Measurements from ENCODE around the gene SOCS3. TPM values are rescaled to one million over a fixed set of nuclear protein-coding genes. Genes with fewer than 3 reads are reported as not detected.
A peak's percentile ranks its signal among the peaks of the same experiment; 100 is the strongest.

SOCS3 gene
- polyA plus RNA-seq, 2 of the 4 experiments (the other 2 are of a cell fraction), result 13.5 to 14.7 TPM

DNA sequence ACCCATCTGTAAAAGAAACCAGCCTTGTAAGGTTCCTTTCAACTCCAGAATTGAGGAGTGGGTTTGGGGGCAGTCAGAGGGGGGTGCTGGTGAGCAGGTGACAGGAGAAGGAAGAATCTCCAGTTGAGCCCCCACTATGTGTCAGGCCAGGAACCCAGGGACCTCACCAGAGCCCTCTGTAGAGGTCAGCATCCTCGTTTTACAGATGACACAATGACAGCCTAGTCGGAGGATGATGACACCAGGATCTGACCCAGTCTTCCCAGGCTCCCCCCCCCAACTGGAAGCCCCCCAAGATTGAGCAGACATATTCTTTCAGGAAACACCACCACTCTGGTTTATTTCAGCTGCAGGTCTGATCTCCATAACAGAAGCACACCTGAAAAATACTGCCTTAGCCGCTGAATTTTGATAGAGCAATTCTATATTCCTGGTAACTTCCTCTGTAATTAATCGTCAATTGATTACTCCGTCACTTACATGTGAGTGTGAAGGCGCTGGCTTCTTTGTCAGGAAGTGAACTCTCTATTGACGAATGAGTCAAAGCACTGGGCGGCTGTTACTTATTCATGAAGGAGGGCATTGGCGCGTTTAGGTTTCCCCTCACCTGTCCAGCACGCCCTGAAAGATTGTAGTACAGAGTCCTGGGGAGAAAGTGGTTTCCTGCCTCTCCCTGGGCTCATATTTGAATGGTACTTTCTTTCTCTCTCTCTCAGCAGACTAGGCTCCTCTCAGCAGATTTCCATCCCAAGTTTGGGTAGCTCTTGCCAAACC is 21.2 kb downstream of the SOCS3 start:
- Histone ChIP-seq H3K9me3 (no peaks in the 10 kb centered on the region), H3K4me1 (peaks cover 93% of the 10 kb centered on the region), H3K4me2 (peak overlapping the region; percentile 72; the same call in 1 of the 3 replicates), H3K4me3 (no peak overlapping the region), H3K27ac (peak overlapping the region; percentile 76 to 97; a peak in 5 of 6 replicates)
- FAIRE-seq (no peak), DNase-seq (ENCODE audit: low read depth in 1 of 2, low spot score in 1 of 2) (no peak), ATAC-seq (no peak)
- CTCF ChIA-PET, result interaction anchor here (0.7 to 4.9 kb wide), 11 partner anchors 10 to 87 kb away, joined by 3 to 49 read pairs (median 5); no protein-coding TSS in a partner anchor
- POLR2A ChIA-PET, result interaction anchor here (4.9 kb wide), 2 partner anchors 20 to 23 kb away, joined by 15 to 25 read pairs; partner anchors contain the start of gene SOCS3
- TF ChIP-seq, protein P1, sequence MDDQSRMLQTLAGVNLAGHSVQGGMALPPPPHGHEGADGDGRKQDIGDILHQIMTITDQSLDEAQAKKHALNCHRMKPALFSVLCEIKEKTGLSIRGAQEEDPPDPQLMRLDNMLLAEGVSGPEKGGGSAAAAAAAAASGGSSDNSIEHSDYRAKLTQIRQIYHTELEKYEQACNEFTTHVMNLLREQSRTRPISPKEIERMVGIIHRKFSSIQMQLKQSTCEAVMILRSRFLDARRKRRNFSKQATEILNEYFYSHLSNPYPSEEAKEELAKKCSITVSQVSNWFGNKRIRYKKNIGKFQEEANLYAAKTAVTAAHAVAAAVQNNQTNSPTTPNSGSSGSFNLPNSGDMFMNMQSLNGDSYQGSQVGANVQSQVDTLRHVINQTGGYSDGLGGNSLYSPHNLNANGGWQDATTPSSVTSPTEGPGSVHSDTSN (IDR thresholded peaks at IDR 0.05), result no peak
- TF ChIP-seq NPAS2 (CRISPR knock-in tag; IDR thresholded peaks at IDR 0.05; ENCODE audit: borderline replicate concordance), result no peak
- TF ChIP-seq, protein P2, sequence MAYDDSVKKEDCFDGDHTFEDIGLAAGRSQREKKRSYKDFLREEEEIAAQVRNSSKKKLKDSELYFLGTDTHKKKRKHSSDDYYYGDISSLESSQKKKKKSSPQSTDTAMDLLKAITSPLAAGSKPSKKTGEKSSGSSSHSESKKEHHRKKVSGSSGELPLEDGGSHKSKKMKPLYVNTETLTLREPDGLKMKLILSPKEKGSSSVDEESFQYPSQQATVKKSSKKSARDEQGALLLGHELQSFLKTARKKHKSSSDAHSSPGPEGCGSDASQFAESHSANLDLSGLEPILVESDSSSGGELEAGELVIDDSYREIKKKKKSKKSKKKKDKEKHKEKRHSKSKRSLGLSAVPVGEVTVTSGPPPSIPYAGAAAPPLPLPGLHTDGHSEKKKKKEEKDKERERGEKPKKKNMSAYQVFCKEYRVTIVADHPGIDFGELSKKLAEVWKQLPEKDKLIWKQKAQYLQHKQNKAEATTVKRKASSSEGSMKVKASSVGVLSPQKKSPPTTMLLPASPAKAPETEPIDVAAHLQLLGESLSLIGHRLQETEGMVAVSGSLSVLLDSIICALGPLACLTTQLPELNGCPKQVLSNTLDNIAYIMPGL (CRISPR knock-in tag; IDR thresholded peaks at IDR 0.05; ENCODE audit: borderline replicate concordance), result no peak
- TF ChIP-seq, protein P3, sequence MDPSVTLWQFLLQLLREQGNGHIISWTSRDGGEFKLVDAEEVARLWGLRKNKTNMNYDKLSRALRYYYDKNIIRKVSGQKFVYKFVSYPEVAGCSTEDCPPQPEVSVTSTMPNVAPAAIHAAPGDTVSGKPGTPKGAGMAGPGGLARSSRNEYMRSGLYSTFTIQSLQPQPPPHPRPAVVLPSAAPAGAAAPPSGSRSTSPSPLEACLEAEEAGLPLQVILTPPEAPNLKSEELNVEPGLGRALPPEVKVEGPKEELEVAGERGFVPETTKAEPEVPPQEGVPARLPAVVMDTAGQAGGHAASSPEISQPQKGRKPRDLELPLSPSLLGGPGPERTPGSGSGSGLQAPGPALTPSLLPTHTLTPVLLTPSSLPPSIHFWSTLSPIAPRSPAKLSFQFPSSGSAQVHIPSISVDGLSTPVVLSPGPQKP (IDR thresholded peaks at IDR 0.05; ENCODE audit: low read depth, low read length), result no peak
- WGBS (ENCODE audit: missing lambda C conversion rate), result 77% methylated on average over 11 of the region's 11 CpGs

DNA sequence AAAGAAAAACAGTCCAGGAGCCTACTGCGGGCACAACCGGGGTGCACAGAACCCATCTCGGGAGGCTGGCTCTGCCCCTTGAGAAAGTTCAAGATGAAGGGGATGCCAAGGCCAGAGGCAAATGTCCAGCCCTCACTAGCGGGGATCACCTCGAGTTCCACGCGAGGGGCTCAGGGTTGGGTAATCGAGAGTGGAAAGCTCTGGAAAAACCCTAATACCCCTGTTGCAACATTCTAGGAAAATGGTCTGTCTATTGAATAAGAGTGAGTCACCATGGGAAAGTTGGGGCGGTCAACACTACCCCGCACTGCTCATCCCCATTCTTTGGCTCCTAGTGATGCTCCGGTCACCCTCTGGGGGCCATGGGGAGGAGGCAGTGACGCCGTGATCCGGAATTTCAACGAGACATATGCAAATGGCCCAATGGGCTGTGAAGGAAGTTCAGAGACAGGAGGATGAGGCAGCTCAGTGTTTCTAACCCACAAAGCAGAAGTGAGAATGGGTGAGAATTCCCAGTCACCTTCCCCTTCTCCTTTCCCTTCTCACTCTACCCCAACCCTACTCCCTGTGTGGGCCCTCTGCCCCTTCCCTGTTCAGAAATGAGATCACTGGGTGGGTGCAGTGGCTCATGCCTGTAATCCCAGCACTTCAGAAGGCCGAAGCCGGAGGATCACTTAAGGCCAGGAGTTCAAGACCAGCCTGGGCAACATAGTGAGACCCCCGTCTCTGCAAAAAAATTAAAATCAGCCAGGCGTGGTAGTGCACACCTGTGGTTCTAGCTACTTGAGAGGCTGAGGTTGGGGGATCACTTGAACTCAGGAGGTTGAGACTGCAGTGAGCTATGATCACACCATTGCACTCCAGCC is 22.4 kb downstream of the SOCS3 start:
- Histone ChIP-seq H3K4me3 (0 out of 3 replicates have a peak overlapping the region, but pooled peaks have one; percentile 9), H3K4me1 (peaks cover 90% of the 10 kb centered on the region), H3K9me3 (no peaks in the 10 kb centered on the region), H3K27ac (peak overlapping the region; percentile 76 to 97), H3K4me2 (peak overlapping the region; percentile 72)
- 20% methylated on average over 19 of the region's 19 CpGs for WGBS (ENCODE audit: missing lambda C conversion rate)
- POLR2A ChIA-PET, result interaction anchor here (0.6 to 4.9 kb wide), 4 partner anchors 22 to 64 kb away, joined by 5 to 25 read pairs (median 10); partner anchors contain the start of gene SOCS3
- ATAC-seq (peak; percentile 72 to 74), DNase-seq (ENCODE audit: low read depth in 1 of 2, low spot score in 1 of 2) (peak; percentile 94 to 96), FAIRE-seq (peak; percentile 28)
- CTCF ChIA-PET, result interaction anchor here (1.4 to 4.9 kb wide), 5 partner anchors 9 to 85 kb away, joined by 3 to 49 read pairs (median 32); no protein-coding TSS in a partner anchor
- TF ChIP-seq JUNB (IDR thresholded peaks at IDR 0.05), result peak; percentile 91
- TF ChIP-seq, protein P4, sequence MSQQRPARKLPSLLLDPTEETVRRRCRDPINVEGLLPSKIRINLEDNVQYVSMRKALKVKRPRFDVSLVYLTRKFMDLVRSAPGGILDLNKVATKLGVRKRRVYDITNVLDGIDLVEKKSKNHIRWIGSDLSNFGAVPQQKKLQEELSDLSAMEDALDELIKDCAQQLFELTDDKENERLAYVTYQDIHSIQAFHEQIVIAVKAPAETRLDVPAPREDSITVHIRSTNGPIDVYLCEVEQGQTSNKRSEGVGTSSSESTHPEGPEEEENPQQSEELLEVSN (IDR thresholded peaks at IDR 0.05; ENCODE audit: borderline replicate concordance, low read depth), result peak; percentile 54; the same call in 1 of the 2 replicates
- TF ChIP-seq, protein P5, sequence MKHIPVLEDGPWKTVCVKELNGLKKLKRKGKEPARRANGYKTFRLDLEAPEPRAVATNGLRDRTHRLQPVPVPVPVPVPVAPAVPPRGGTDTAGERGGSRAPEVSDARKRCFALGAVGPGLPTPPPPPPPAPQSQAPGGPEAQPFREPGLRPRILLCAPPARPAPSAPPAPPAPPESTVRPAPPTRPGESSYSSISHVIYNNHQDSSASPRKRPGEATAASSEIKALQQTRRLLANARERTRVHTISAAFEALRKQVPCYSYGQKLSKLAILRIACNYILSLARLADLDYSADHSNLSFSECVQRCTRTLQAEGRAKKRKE (CRISPR knock-in tag; IDR thresholded peaks at IDR 0.05; ENCODE audit: low read depth), result peak; percentile 40; the same call in 1 of the 2 replicates
- no peak for TF ChIP-seq FOSB (CRISPR knock-in tag; IDR thresholded peaks at IDR 0.05)
- no peak for TF ChIP-seq HOXB13 (CRISPR knock-in tag; IDR thresholded peaks at IDR 0.05; ENCODE audit: low read depth)
- TF ChIP-seq ZNF302 (CRISPR knock-in tag; IDR thresholded peaks at IDR 0.05), result no peak
- no peak for TF ChIP-seq NR3C1 (IDR thresholded peaks at IDR 0.05)
- TF ChIP-seq, protein P6, sequence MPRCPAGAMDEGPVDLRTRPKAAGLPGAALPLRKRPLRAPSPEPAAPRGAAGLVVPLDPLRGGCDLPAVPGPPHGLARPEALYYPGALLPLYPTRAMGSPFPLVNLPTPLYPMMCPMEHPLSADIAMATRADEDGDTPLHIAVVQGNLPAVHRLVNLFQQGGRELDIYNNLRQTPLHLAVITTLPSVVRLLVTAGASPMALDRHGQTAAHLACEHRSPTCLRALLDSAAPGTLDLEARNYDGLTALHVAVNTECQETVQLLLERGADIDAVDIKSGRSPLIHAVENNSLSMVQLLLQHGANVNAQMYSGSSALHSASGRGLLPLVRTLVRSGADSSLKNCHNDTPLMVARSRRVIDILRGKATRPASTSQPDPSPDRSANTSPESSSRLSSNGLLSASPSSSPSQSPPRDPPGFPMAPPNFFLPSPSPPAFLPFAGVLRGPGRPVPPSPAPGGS (IDR thresholded peaks at IDR 0.05), result peak; percentile 30; the same call in 1 of the 3 replicates
- no peak for TF ChIP-seq KDM5A (IDR thresholded peaks at IDR 0.05)
- TF ChIP-seq TFCP2L1 (CRISPR knock-in tag; IDR thresholded peaks at IDR 0.05), result no peak
- no peak for TF ChIP-seq POLR2A (IDR thresholded peaks at IDR 0.05; ENCODE audit: low read length)
- no peak for TF ChIP-seq ESRRA (IDR thresholded peaks at IDR 0.05; ENCODE audit: borderline replicate concordance, low read length)
- TF ChIP-seq MAZ (IDR thresholded peaks at IDR 0.05; ENCODE audit: borderline replicate concordance, low read depth, low read length), result peak; percentile 77; the same call in 1 of the 2 replicates
- TF ChIP-seq RNF2 (IDR thresholded peaks at IDR 0.05; ENCODE audit: borderline replicate concordance, low read depth), result no peak
- no peak for TF ChIP-seq NFE2L2 (conservative IDR thresholded peaks at IDR 0.05; ENCODE audit: low read length)
- TF ChIP-seq JUN (IDR thresholded peaks at IDR 0.05), result peak; percentile 63 to 91; a peak in 4 of 5 replicates
- no peak for TF ChIP-seq RCOR1 (IDR thresholded peaks at IDR 0.05; ENCODE audit: low read depth, low read length)
- no peak for TF ChIP-seq NPAS2 (CRISPR knock-in tag; IDR thresholded peaks at IDR 0.05; ENCODE audit: borderline replicate concordance)
- no peak for TF ChIP-seq MAFK (IDR thresholded peaks at IDR 0.05; ENCODE audit: partially characterized antibody)
- TF ChIP-seq, protein P7, sequence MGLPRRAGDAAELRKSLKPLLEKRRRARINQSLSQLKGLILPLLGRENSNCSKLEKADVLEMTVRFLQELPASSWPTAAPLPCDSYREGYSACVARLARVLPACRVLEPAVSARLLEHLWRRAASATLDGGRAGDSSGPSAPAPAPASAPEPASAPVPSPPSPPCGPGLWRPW (IDR thresholded peaks at IDR 0.05), result peak; percentile 56; the same call in 1 of the 2 replicates
- TF ChIP-seq CHD4 (IDR thresholded peaks at IDR 0.05; ENCODE audit: borderline replicate concordance), result no peak
- 0 out of 2 replicates have a peak, but pooled peaks have one; percentile 28 for TF ChIP-seq EHF (CRISPR knock-in tag; IDR thresholded peaks at IDR 0.05)

Measured in A549 (cell line).